WI38 (cell line): ENCODE data around the gene SETD3.

Experiments
- H3K4me3 ChIP-seq: 2 replicates; pipeline ENCODE4 v1.5.1; 2011; ENCODE audit warnings: low read depth, mild to moderate bottlenecking, control low read depth, low read length
- CTCF ChIP-seq: IDR thresholded peaks from 2 replicates; pipeline ENCODE4 v1.5.1; 2012; ENCODE audit warnings: low read depth, mild to moderate bottlenecking, control low read depth, low read length

The SETD3 gene

GRCh38 chr14:99511421-99512109 is 30.9 kb upstream of the SETD3 start:
- TF ChIP-seq CTCF = no peak
- no peak overlapping the region for H3K4me3 ChIP-seq

GRCh38 chr14:99510556-99511139 is 30.0 kb upstream of the SETD3 start:
- no peak for TF ChIP-seq CTCF
- H3K4me3 ChIP-seq = no peak overlapping the region

- TF ChIP-seq CTCF = no peak
These were observed 29.4 kb upstream of the SETD3 start for GRCh38 chr14:99509871-99510555.

GRCh38 chr14:99508896-99509629 is 28.4 kb upstream of the SETD3 start:
- no peak overlapping the region for H3K4me3 ChIP-seq
- TF ChIP-seq CTCF = no peak

More at GRCh38 chr14:99509871-99510555, 29.4 kb upstream of the SETD3 start:
- H3K4me3 ChIP-seq = no peak overlapping the region

- no peak overlapping the region for H3K4me3 ChIP-seq
- no peak for TF ChIP-seq CTCF
These were observed 27.4 kb upstream of the SETD3 start for GRCh38 chr14:99507860-99508640.

- TF ChIP-seq CTCF = no peak
These were observed 25.6 kb upstream of the SETD3 start for GRCh38 chr14:99506276-99506675.

More at GRCh38 chr14:99506276-99506675, 25.6 kb upstream of the SETD3 start:
- no peak overlapping the region for H3K4me3 ChIP-seq
